Nasal cavity respiratory epithelium epithelial cell of viscerocranial mucosa (primary cell): ENCODE data around the gene PPP1R3G. TPM values are rescaled to one million over a fixed set of nuclear protein-coding genes. Genes with fewer than 3 reads are reported as not detected.

Source experiments
- total RNA-seq: library from RNA; depleted of rRNA; stranded (reverse); fragments of >200 nt; gene quantifications from 2 replicates; pipeline ENCODE4 v1.2.3, GENCODE V29; 2014

PPP1R3G gene
- total RNA-seq, result 0.34 and 0.93 TPM in 2 replicates

DNA sequence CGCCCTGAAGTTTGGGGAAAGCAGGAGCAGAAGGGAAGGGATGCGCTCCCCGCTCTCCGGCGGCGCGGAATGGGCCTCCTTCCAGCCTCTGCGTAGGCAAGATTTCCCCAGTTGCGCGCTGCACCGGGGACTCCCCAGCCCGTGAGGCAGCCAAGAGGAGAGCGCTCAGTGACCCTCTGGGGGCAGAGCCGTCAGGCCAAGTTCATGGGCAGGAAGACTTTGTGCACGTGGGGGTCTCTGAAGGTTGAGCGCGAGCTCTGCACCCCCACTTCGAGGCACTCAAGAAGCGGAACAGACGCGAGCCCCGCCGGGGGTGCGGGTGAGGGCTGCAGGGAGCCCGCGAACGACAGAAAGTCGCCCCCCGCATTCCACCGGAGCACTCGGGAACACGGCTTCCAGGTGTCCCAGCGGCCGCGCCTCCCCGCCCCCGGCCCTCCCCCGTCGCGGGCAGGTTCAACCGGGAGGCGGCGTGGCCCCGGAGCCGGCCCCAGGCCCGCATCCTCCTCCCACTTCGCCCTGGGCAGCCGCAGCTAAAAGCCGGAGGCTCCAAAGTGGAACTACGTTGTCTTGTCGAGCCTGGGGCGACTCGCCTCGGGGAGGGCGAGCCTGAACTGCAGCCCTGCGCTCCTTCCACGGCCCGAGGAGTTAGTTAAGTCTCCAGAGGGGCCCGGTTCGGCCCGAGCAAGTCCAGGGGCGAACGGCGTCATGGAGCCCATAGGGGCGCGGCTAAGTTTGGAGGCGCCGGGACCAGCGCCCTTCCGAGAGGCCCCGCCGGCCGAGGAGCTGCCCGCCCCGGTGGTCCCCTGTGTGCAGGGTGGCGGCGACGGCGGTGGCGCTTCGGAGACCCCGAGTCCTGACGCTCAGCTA lies at the start of gene PPP1R3G:
TSS of gene PPP1R3G (plus strand) at position 561 of the 867 bp plus-strand sequence. CDS start at position 706, 145 bp downstream.

Other genes with a start within 250 kb of the PPP1R3G start
- gene RPP40, start 81.3 kb upstream of the PPP1R3G start, total RNA-seq, result 13.7 and 16.9 TPM in 2 replicates
- gene LYRM4, start 175.6 kb downstream of the PPP1R3G start, total RNA-seq, result 8.5 and 11.6 TPM in 2 replicates
- 17.8 and 27.3 TPM in 2 replicates for gene FARS2, start 176.2 kb downstream of the PPP1R3G start, total RNA-seq